H9 (cell line): ENCODE data around the gene AHSG. TPM values are rescaled to one million over a fixed set of nuclear protein-coding genes. Genes with fewer than 3 reads are reported as not detected.

Experiments used
- DNase-seq: peaks from one replicate; pipeline ENCODE4 v3.0.0-alpha.2; 2017
- H2AFZ ChIP-seq: one replicate; pipeline ENCODE4 v1.6.1; 2013; ENCODE audit warnings: mild to moderate bottlenecking, low read length, control low read depth, moderate library complexity
- H2AK5ac ChIP-seq: 2 replicates; pipeline ENCODE4 v1.6.1; 2013; ENCODE audit warnings: low read length, control low read depth, mixed read lengths; ENCODE audit not compliant: insufficient read length
- H2BK120ac ChIP-seq: one replicate; pipeline ENCODE4 v1.6.1; 2013; ENCODE audit warnings: low read depth, mild to moderate bottlenecking, low read length, control low read depth, inconsistent platforms; ENCODE audit not compliant: poor library complexity, severe bottlenecking
- H2BK12ac ChIP-seq: 2 replicates; pipeline ENCODE4 v1.6.1; 2013; ENCODE audit warnings: low read length, control low read depth, mixed read lengths, low read depth; ENCODE audit not compliant: insufficient read length
- H2BK15ac ChIP-seq: 2 replicates; pipeline ENCODE4 v1.6.1; 2013; ENCODE audit warnings: low read depth, low read length, control low read depth
- H2BK20ac ChIP-seq: one replicate; pipeline ENCODE4 v1.6.1; 2013; ENCODE audit warnings: low read depth, mild to moderate bottlenecking, low read length, control low read depth, inconsistent platforms; ENCODE audit not compliant: poor library complexity, severe bottlenecking
- H2BK5ac ChIP-seq: 2 replicates; pipeline ENCODE4 v1.6.1; 2013; ENCODE audit warnings: low read length, control low read depth, mixed read lengths; ENCODE audit not compliant: insufficient read length
- H3K14ac ChIP-seq: 2 replicates; pipeline ENCODE4 v1.6.1; 2013; ENCODE audit warnings: low read length, control low read depth; ENCODE audit not compliant: insufficient read depth
- H3K18ac ChIP-seq: 2 replicates; pipeline ENCODE4 v1.6.1; 2013; ENCODE audit warnings: low read depth, mild to moderate bottlenecking, mixed read lengths, low read length, control low read depth; ENCODE audit not compliant: insufficient read length
- H3K23ac ChIP-seq: 2 replicates; pipeline ENCODE4 v1.6.1; 2013; ENCODE audit warnings: low read length, control low read depth, mixed read lengths, low read depth; ENCODE audit not compliant: insufficient read length
- H3K23me2 ChIP-seq: 2 replicates; pipeline ENCODE4 v1.6.1; 2013; ENCODE audit warnings: low read depth, mild to moderate bottlenecking, mixed read lengths, low read length, control low read depth; ENCODE audit not compliant: insufficient read length, poor library complexity, severe bottlenecking
- H3K27ac ChIP-seq: 2 replicates; pipeline ENCODE4 v1.5.1; 2013; ENCODE audit warnings: low read length, control low read depth, mixed read lengths, low read depth; ENCODE audit not compliant: insufficient read length
- H3K27me3 ChIP-seq: 2 replicates; pipeline ENCODE4 v1.6.1; 2013; ENCODE audit warnings: low read length, control low read depth, inconsistent platforms; ENCODE audit not compliant: insufficient read depth
- H3K4ac ChIP-seq: 2 replicates; pipeline ENCODE4 v1.6.1; 2013; ENCODE audit warnings: low read depth, mild to moderate bottlenecking, control low read depth, inconsistent platforms, low read length, moderate library complexity
- H3K4me1 ChIP-seq: 2 replicates; pipeline ENCODE4 v1.6.1; 2013; ENCODE audit warnings: low read length, control low read depth, inconsistent platforms; ENCODE audit not compliant: insufficient read depth
- H3K4me2 ChIP-seq: 2 replicates; pipeline ENCODE4 v1.6.1; 2013; ENCODE audit warnings: low read length, control low read depth, mixed read lengths; ENCODE audit not compliant: insufficient read length, insufficient read depth
- H3K56ac ChIP-seq: 2 replicates; pipeline ENCODE4 v1.6.1; 2013; ENCODE audit warnings: low read depth, mild to moderate bottlenecking, mixed read lengths, low read length, control low read depth; ENCODE audit not compliant: insufficient read length
- H3K79me1 ChIP-seq: 2 replicates; pipeline ENCODE4 v1.6.1; 2013; ENCODE audit warnings: low read depth, mild to moderate bottlenecking, moderate library complexity, low read length, control low read depth, inconsistent platforms; ENCODE audit not compliant: insufficient read depth, poor library complexity, severe bottlenecking
- H3K79me2 ChIP-seq: 2 replicates; pipeline ENCODE4 v1.6.1; 2013; ENCODE audit warnings: low read length, control low read depth, inconsistent platforms; ENCODE audit not compliant: insufficient read depth
- H3K9ac ChIP-seq: 2 replicates; pipeline ENCODE4 v1.6.1; 2013; ENCODE audit warnings: low read length, control low read depth, mixed read lengths; ENCODE audit not compliant: insufficient read length; ENCODE audit errors: extremely low read depth
- H3K9me3 ChIP-seq: one replicate; pipeline ENCODE4 v1.6.1; 2013; ENCODE audit warnings: low read depth, low read length, inconsistent platforms; ENCODE audit not compliant: control insufficient read depth
- H3T11ph ChIP-seq: one replicate; pipeline ENCODE4 v1.6.1; 2013; ENCODE audit warnings: mild to moderate bottlenecking, low read length, control low read depth, inconsistent platforms
- H4K20me1 ChIP-seq: one replicate; pipeline ENCODE4 v1.6.1; 2013; ENCODE audit not compliant: control insufficient read depth, insufficient read length, insufficient read depth
- H4K5ac ChIP-seq: 2 replicates; pipeline ENCODE4 v1.6.1; 2013; ENCODE audit warnings: low read depth, mild to moderate bottlenecking, mixed read lengths, low read length, control low read depth; ENCODE audit not compliant: insufficient read length
- H4K8ac ChIP-seq: replicated peaks from 2 replicates; pipeline ENCODE4 v1.6.1; 2013; ENCODE audit warnings: low read length, control low read depth, mixed read lengths, low read depth; ENCODE audit not compliant: insufficient read length
- H4K91ac ChIP-seq: 2 replicates; pipeline ENCODE4 v1.6.1; 2013; ENCODE audit warnings: low read depth, mild to moderate bottlenecking, moderate library complexity, mixed read lengths, low read length, control low read depth; ENCODE audit not compliant: insufficient read length
- H3K27ac Mint-ChIP-seq, 3 experiments: 2 replicates in 2 of 3; 3 replicates in 1 of 3; pipeline ENCODE4 v1.8.0; 2020 to 2021; ENCODE audit warnings: mixed read lengths in 3 of 3, mild to moderate bottlenecking in 1 of 3, moderate library complexity in 1 of 3
- H3K27me3 Mint-ChIP-seq: 2 replicates; pipeline ENCODE4 v1.8.0; 2021; ENCODE audit warnings: low read depth, mild to moderate bottlenecking, moderate library complexity, mixed read lengths
- H3K36me3 Mint-ChIP-seq, 3 experiments: 2 replicates in 2 of 3; 3 replicates in 1 of 3; pipeline ENCODE4 v1.8.0; 2020 to 2021; ENCODE audit warnings: low read depth in 3 of 3, mixed read lengths in 3 of 3; ENCODE audit not compliant: insufficient read depth in 1 of 3
- H3K4me1 Mint-ChIP-seq, 2 experiments: 2 replicates each; pipeline ENCODE4 v1.8.0; 2020; ENCODE audit warnings: mixed read lengths in 2 of 2
- H3K4me3 Mint-ChIP-seq, 2 experiments: 2 replicates in 1 of 2; 3 replicates in 1 of 2; pipeline ENCODE4 v1.8.0; 2020 to 2021; ENCODE audit warnings: mild to moderate bottlenecking in 2 of 2, mixed read lengths in 2 of 2, moderate library complexity in 1 of 2
- H3K9me3 Mint-ChIP-seq, 2 experiments: 2 replicates in 1 of 2; 3 replicates in 1 of 2; pipeline ENCODE4 v1.8.0; 2020; ENCODE audit warnings: mild to moderate bottlenecking in 2 of 2, mixed read lengths in 2 of 2, moderate library complexity in 1 of 2
- whole genome bisulfite sequencing: extraction: QIAGEN DNeasy Blood & Tissue Kit; methylation state at CpG from one replicate; pipeline ENCODE4 v1.1.7; 2013; ENCODE audit warnings: missing lambda C conversion rate, low lambda C conversion rate, mixed read lengths; ENCODE audit not compliant: insufficient read length; ENCODE audit errors: extremely low coverage; 5-methylcytosine and 5-hydroxymethylcytosine counted together
- total RNA-seq: library from RNA; stranded (reverse); gene quantifications from 2 replicates; pipeline ENCODE4 v1.2.1, GENCODE V29; 2021
- TF ChIP-seq, protein P1 (sequence below): fragments of 200-600 bp; sonication (generic); conservative IDR thresholded peaks from 3 replicates; pipeline ENCODE4 v1.8.0; 2021; ENCODE audit warnings: antibody characterized with exemption, mild to moderate bottlenecking

AHSG gene
- total RNA-seq, 1 experiment from 2014 or later, result not detected

DNA sequence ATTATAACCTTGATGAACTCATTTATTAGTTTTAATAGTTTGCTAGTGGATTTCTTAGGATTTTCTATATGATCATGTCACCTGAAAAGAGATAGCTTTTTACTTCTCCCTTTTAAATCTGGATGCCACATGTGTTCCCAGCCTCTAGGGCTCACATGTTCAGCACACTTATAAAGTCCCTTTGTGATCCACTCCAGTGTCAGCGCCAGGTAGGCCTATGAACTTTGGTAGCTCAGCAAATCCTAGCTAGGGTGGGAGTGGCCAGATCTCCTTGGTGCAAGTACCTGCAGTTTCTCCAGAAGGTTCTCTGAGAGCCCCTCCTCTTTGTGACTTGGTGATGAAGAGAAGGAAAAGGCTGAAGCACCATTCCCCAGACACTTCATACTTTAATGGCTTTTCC lies 36.0 kb downstream of the AHSG start:
- no peak overlapping the region for H3T11ph ChIP-seq
- Mint-ChIP-seq H3K36me3 (no peaks in the 10 kb centered on the region), H3K4me1 (peaks cover 0 to 5% of the 10 kb centered on the region in 2 experiments; a peak in 1 of 4 replicates), H3K27me3 (peaks cover 3% of the 10 kb centered on the region; the same call in 1 of the 2 replicates), H3K9me3 (no peaks in the 10 kb centered on the region; a peak in 1 of 5 replicates), H3K4me3 (no peak overlapping the region), H3K27ac (no peak overlapping the region)
- H2BK15ac ChIP-seq, result no peak overlapping the region
- no peaks in the 10 kb centered on the region for H3K9me3 ChIP-seq
- no peak overlapping the region for H2BK12ac ChIP-seq
- no peak overlapping the region for H3K4me2 ChIP-seq
- H4K20me1 ChIP-seq, result no peaks in the 10 kb centered on the region
- H3K27ac ChIP-seq, result no peak overlapping the region
- H2BK120ac ChIP-seq, result no peak overlapping the region
- H2AFZ ChIP-seq, result no peak overlapping the region
- no peak overlapping the region for H3K18ac ChIP-seq
- H3K23ac ChIP-seq, result no peak overlapping the region
- H3K79me1 ChIP-seq, result no peaks in the 10 kb centered on the region
- no peak overlapping the region for H4K5ac ChIP-seq
- no peak overlapping the region for H3K9ac ChIP-seq
- TF ChIP-seq, protein P1, sequence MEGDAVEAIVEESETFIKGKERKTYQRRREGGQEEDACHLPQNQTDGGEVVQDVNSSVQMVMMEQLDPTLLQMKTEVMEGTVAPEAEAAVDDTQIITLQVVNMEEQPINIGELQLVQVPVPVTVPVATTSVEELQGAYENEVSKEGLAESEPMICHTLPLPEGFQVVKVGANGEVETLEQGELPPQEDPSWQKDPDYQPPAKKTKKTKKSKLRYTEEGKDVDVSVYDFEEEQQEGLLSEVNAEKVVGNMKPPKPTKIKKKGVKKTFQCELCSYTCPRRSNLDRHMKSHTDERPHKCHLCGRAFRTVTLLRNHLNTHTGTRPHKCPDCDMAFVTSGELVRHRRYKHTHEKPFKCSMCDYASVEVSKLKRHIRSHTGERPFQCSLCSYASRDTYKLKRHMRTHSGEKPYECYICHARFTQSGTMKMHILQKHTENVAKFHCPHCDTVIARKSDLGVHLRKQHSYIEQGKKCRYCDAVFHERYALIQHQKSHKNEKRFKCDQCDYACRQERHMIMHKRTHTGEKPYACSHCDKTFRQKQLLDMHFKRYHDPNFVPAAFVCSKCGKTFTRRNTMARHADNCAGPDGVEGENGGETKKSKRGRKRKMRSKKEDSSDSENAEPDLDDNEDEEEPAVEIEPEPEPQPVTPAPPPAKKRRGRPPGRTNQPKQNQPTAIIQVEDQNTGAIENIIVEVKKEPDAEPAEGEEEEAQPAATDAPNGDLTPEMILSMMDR, result no peak
- no CpG with 5 or more reads among the region's 1 CpG for WGBS
- H3K4me1 ChIP-seq, result no peaks in the 10 kb centered on the region
- H3K56ac ChIP-seq, result no peak overlapping the region
- no peaks in the 10 kb centered on the region for H3K79me2 ChIP-seq
- no peaks in the 10 kb centered on the region for H3K23me2 ChIP-seq
- H3K4ac ChIP-seq, result no peak overlapping the region
- no peak overlapping the region for H2BK20ac ChIP-seq
- no peak overlapping the region for H3K14ac ChIP-seq
- no peak for DNase-seq
- H2BK5ac ChIP-seq, result no peak overlapping the region
- no peak overlapping the region for H4K8ac ChIP-seq
- H3K27me3 ChIP-seq, result no peaks in the 10 kb centered on the region
- no peak overlapping the region for H4K91ac ChIP-seq
- H2AK5ac ChIP-seq, result no peak overlapping the region
